ENCODE results near the gene KRTAP2-3.
"Not testable (repeated sequence)": the region's sequence is repeated elsewhere in the genome, so short reads cannot be mapped to it uniquely, and the experiment has no call there.

KRTAP2-3 gene

GRCh38 chr17:41060052-41060604, at the start of gene KRTAP2-3:
Gene KRTAP2-3, minus strand, starts transcription at chr17:41060114. Its CDS starts 64 bp downstream, at chr17:41060050.
- no peak for DNase-seq (ENCODE audit: low read depth)
- no peak within 1 kb of the TSS for H3K4me3 ChIP-seq (ENCODE audit: low read depth, low read length)
- no peak for TF ChIP-seq MYC (IDR thresholded peaks at IDR 0.05; ENCODE audit: low read depth, low read length)
- no peak for TF ChIP-seq CTCF (IDR thresholded peaks at IDR 0.05; ENCODE audit: low read depth, low read length)
- TF ChIP-seq POLR2A (IDR thresholded peaks at IDR 0.05; ENCODE audit: extremely low read depth, insufficient read length), result no peak
- TF ChIP-seq MAX (IDR thresholded peaks at IDR 0.05; ENCODE audit: low read depth, low read length), result no peak

- H3K4me3 ChIP-seq (ENCODE audit: low read depth, low read length); DNase-seq (ENCODE audit: low read depth): not testable (repeated sequence)
These were observed 48.9 kb upstream of the KRTAP2-3 start for GRCh38 chr17:41108728-41109386.

GRCh38 chr17:41107941-41108450, 48.1 kb upstream of the KRTAP2-3 start:
- TF ChIP-seq POLR2A (IDR thresholded peaks at IDR 0.05; ENCODE audit: extremely low read depth, insufficient read length), result no peak
- TF ChIP-seq MAX (IDR thresholded peaks at IDR 0.05; ENCODE audit: low read depth, low read length), result no peak
- no peak for TF ChIP-seq CTCF (IDR thresholded peaks at IDR 0.05; ENCODE audit: low read depth, low read length)
- TF ChIP-seq MYC (IDR thresholded peaks at IDR 0.05; ENCODE audit: low read depth, low read length), result no peak
- no peak for DNase-seq (ENCODE audit: low read depth)
- no peak overlapping the region for H3K4me3 ChIP-seq (ENCODE audit: low read depth, low read length)

- DNase-seq (ENCODE audit: low read depth); H3K4me3 ChIP-seq (ENCODE audit: low read depth, low read length): not testable (repeated sequence)
These were observed 45.4 kb upstream of the KRTAP2-3 start, which contains the start of gene KRTAP4-9 for GRCh38 chr17:41105347-41105746. Gene KRTAP4-9, plus strand, starts transcription at chr17:41105389. Its CDS starts 0 bp downstream, at chr17:41105389.

- DNase-seq (ENCODE audit: low read depth); H3K4me3 ChIP-seq (ENCODE audit: low read depth, low read length): not testable (repeated sequence)
These were observed 44.6 kb upstream of the KRTAP2-3 start for GRCh38 chr17:41104386-41105038.

GRCh38 chr17:41103896-41104295, 44.0 kb upstream of the KRTAP2-3 start:
- DNase-seq (ENCODE audit: low read depth), result no peak
- TF ChIP-seq MAX (IDR thresholded peaks at IDR 0.05; ENCODE audit: low read depth, low read length) (no peak), POLR2A (IDR thresholded peaks at IDR 0.05; ENCODE audit: extremely low read depth, insufficient read length) (no peak), CTCF (IDR thresholded peaks at IDR 0.05; ENCODE audit: low read depth, low read length) (no peak), MYC (IDR thresholded peaks at IDR 0.05; ENCODE audit: low read depth, low read length) (no peak)
- no peak overlapping the region for H3K4me3 ChIP-seq (ENCODE audit: low read depth, low read length)

GRCh38 chr17:41101586-41102259, 41.8 kb upstream of the KRTAP2-3 start, which contains the start of gene KRTAP4-16:
Gene KRTAP4-16, minus strand, starts transcription at chr17:41102209. Its CDS starts 0 bp downstream, at chr17:41102209.
- DNase-seq (ENCODE audit: low read depth), result no peak
- TF ChIP-seq POLR2A (IDR thresholded peaks at IDR 0.05; ENCODE audit: extremely low read depth, insufficient read length) (no peak), MAX (IDR thresholded peaks at IDR 0.05; ENCODE audit: low read depth, low read length) (no peak), MYC (IDR thresholded peaks at IDR 0.05; ENCODE audit: low read depth, low read length) (no peak), CTCF (IDR thresholded peaks at IDR 0.05; ENCODE audit: low read depth, low read length) (no peak)
- no peak within 1 kb of the TSS for H3K4me3 ChIP-seq (ENCODE audit: low read depth, low read length)

- not testable (repeated sequence) for H3K4me3 ChIP-seq (ENCODE audit: low read depth, low read length); DNase-seq (ENCODE audit: low read depth)
These were observed 40.0 kb upstream of the KRTAP2-3 start for GRCh38 chr17:41099682-41100480.
